ENCODE data around the gene ACVR1.
A peak's percentile ranks its signal among the peaks of the same experiment; 100 is the strongest.
"Not testable (repeated sequence)": the region's sequence is repeated elsewhere in the genome, so short reads cannot be mapped to it uniquely, and the experiment has no call there.

ACVR1 gene

DNA sequence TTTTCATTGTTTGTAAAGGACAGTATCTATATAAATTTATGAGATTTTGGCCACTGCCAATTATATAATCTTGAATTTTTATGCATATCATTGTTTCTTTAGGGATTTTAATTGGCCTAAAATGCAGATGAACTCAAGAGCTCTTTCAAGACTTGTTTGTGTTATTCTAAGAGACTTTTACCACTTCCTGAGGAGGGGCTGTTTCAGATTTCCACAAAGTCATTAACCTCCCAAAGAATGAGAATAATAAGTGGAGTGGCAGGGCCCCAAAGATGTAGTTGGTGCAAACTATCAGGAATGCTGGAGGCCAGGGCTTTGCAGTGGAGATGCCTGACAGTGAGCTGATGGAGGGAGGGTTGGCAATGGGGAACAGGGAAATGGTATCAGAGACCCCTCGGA is 15.5 kb upstream of the ACVR1 start:
- Histone ChIP-seq H3K4me1 (ENCODE audit: insufficient read depth, poor library complexity, severe bottlenecking) (peaks cover 13% of the 10 kb centered on the region), H3K36me3 (ENCODE audit: low read depth) (no peaks in the 10 kb centered on the region), H3K4me3 (ENCODE audit: severe bottlenecking) (no peak overlapping the region), H3K27me3 (ENCODE audit: insufficient read depth, poor library complexity, severe bottlenecking) (no peaks in the 10 kb centered on the region), H3K9me3 (ENCODE audit: severe bottlenecking) (no peaks in the 10 kb centered on the region), H3K27ac (ENCODE audit: poor library complexity, severe bottlenecking) (no peak overlapping the region)
- ATAC-seq (ENCODE audit: low read depth) (no peak), DNase-seq (ENCODE audit: low spot score) (no peak)
- TF ChIP-seq CTCF (IDR thresholded peaks at IDR 0.05; ENCODE audit: poor library complexity, severe bottlenecking): no peak

- no peaks in the 10 kb centered on the region for H3K36me3 ChIP-seq (ENCODE audit: low read depth)
- H3K27ac ChIP-seq (ENCODE audit: poor library complexity, severe bottlenecking): no peak overlapping the region
- H3K4me3 ChIP-seq (ENCODE audit: severe bottlenecking): no peak overlapping the region
- peaks cover 13% of the 10 kb centered on the region for H3K4me1 ChIP-seq (ENCODE audit: insufficient read depth, poor library complexity, severe bottlenecking)
- H3K9me3 ChIP-seq (ENCODE audit: severe bottlenecking): no peaks in the 10 kb centered on the region
- TF ChIP-seq CTCF (IDR thresholded peaks at IDR 0.05; ENCODE audit: poor library complexity, severe bottlenecking): no peak
- no peaks in the 10 kb centered on the region for H3K27me3 ChIP-seq (ENCODE audit: insufficient read depth, poor library complexity, severe bottlenecking)
- ATAC-seq (ENCODE audit: low read depth): no peak
- DNase-seq (ENCODE audit: low spot score): no peak
Observed at GRCh38 chr2:157890969-157891642, 15.0 kb upstream of the ACVR1 start.

DNA sequence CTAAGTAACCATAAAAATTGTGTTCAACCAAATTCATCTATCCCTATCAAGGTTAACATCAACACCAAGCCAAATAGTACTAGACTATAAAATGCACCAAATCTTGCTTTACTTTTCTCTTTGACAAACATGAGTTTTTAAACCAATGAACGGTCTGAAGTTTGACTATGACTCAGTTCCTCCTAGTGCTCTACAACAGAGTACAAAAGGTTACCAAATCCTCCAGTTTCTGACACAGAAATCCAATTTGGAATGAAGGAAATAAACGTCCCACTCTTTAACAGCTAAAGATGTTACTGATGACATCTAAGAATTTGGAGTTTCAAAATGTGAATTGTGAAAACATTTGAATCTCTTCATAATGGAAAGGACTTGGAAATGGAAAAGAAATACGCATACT is 11.8 kb upstream of the ACVR1 start:
- Histone ChIP-seq H3K4me1 (ENCODE audit: insufficient read depth, poor library complexity, severe bottlenecking) (no peaks in the 10 kb centered on the region), H3K9me3 (ENCODE audit: severe bottlenecking) (no peaks in the 10 kb centered on the region), H3K36me3 (ENCODE audit: low read depth) (no peaks in the 10 kb centered on the region), H3K27ac (ENCODE audit: poor library complexity, severe bottlenecking) (no peak overlapping the region), H3K4me3 (ENCODE audit: severe bottlenecking) (no peak overlapping the region), H3K27me3 (ENCODE audit: insufficient read depth, poor library complexity, severe bottlenecking) (no peaks in the 10 kb centered on the region)
- ATAC-seq (ENCODE audit: low read depth): no peak
- no peak for TF ChIP-seq CTCF (IDR thresholded peaks at IDR 0.05; ENCODE audit: poor library complexity, severe bottlenecking)
- DNase-seq (ENCODE audit: low spot score): no peak

GRCh38 chr2:157884533-157884932 is 8.4 kb upstream of the ACVR1 start:
- not testable (repeated sequence) for H3K27ac ChIP-seq (ENCODE audit: poor library complexity, severe bottlenecking); ATAC-seq (ENCODE audit: low read depth); H3K36me3 ChIP-seq (ENCODE audit: low read depth); H3K27me3 ChIP-seq (ENCODE audit: insufficient read depth, poor library complexity, severe bottlenecking); H3K9me3 ChIP-seq (ENCODE audit: severe bottlenecking); H3K4me1 ChIP-seq (ENCODE audit: insufficient read depth, poor library complexity, severe bottlenecking); DNase-seq (ENCODE audit: low spot score); H3K4me3 ChIP-seq (ENCODE audit: severe bottlenecking)

- H3K27ac ChIP-seq (ENCODE audit: poor library complexity, severe bottlenecking): no peak overlapping the region
- H3K36me3 ChIP-seq (ENCODE audit: low read depth): no peaks in the 10 kb centered on the region
- no peaks in the 10 kb centered on the region for H3K9me3 ChIP-seq (ENCODE audit: severe bottlenecking)
- no peak for TF ChIP-seq CTCF (IDR thresholded peaks at IDR 0.05; ENCODE audit: poor library complexity, severe bottlenecking)
- ATAC-seq (ENCODE audit: low read depth) (peak; percentile 50; the same call in 2 of the 3 replicates), DNase-seq (ENCODE audit: low spot score) (no peak)
- no peak overlapping the region for H3K4me3 ChIP-seq (ENCODE audit: severe bottlenecking)
- no peaks in the 10 kb centered on the region for H3K27me3 ChIP-seq (ENCODE audit: insufficient read depth, poor library complexity, severe bottlenecking)
- H3K4me1 ChIP-seq (ENCODE audit: insufficient read depth, poor library complexity, severe bottlenecking): peaks cover 9% of the 10 kb centered on the region
Observed at GRCh38 chr2:157880927-157881326, 4.8 kb upstream of the ACVR1 start.
